PFSK-1 (cell line): ENCODE measurements around the gene IL25.

ENCODE experiments used
- FOXP2 ChIP-seq: optimal IDR thresholded peaks from 2 replicates; pipeline ENCODE3; 2011; ENCODE audit warnings: borderline replicate concordance, control low read depth, inconsistent platforms; ENCODE audit not compliant: insufficient read depth; ENCODE audit errors: extremely low read length, extremely low read depth
- POLR2AphosphoS5 ChIP-seq: IDR thresholded peaks from 2 replicates; pipeline ENCODE4 v1.6.1; 2012; ENCODE audit warnings: low read depth, mild to moderate bottlenecking, control low read depth, low read length, moderate library complexity
- REST ChIP-seq, 2 experiments: IDR thresholded peaks; 2 replicates each; pipeline versions ENCODE4 v1.6.1 to v1.8.0; 2011 to 2012; ENCODE audit warnings: low read depth in 2 of 2, low read length in 2 of 2, control low read depth in 1 of 2, inconsistent platforms in 1 of 2, mild to moderate bottlenecking in 1 of 2, moderate library complexity in 1 of 2; ENCODE audit not compliant: insufficient read depth in 1 of 2
- SIN3A ChIP-seq: IDR thresholded peaks from 2 replicates; pipeline ENCODE4 v1.6.1; 2012; ENCODE audit warnings: mild to moderate bottlenecking, low read length, moderate library complexity, borderline replicate concordance; ENCODE audit not compliant: insufficient read depth
- TAF1 ChIP-seq: IDR thresholded peaks from 2 replicates; pipeline ENCODE4 v1.6.1; 2012; ENCODE audit warnings: low read length, control low read depth, borderline replicate concordance; ENCODE audit not compliant: insufficient read depth

- no peak for TF ChIP-seq POLR2AphosphoS5
- no peak for TF ChIP-seq FOXP2
- no peak for TF ChIP-seq TAF1
- no peak for TF ChIP-seq SIN3A
- no peak for TF ChIP-seq REST (IDR thresholded peaks at IDR 0.05; ENCODE audit: insufficient read depth in 1 of 2, low read depth in 2 of 2, low read length in 2 of 2)
Measured at GRCh38 chr14:23359167-23359626, 13.4 kb upstream of the IL25 start.
